Ovary (tissue), 9 donors: ENCODE results near the gene DNASE1L3. TPM values are rescaled to one million over a fixed set of nuclear protein-coding genes. Genes with fewer than 3 reads are reported as not detected.

Experiments used
- DNase-seq, 5 donors: peaks; one replicate each; pipeline ENCODE4 v3.0.0-alpha.2; 2019 to 2020
- H3K27ac ChIP-seq, 2 donors: fragments of 200-600 bp; one replicate each; pipeline versions ENCODE4 v1.5.1 to v1.8.0; 2019 to 2022
- H3K27me3 ChIP-seq: fragments of 200-600 bp; one replicate; pipeline ENCODE4 v1.8.0; 2022
- H3K36me3 ChIP-seq: fragments of 200-600 bp; sonication (generic); one replicate; pipeline ENCODE4 v1.5.1; 2019
- H3K4me1 ChIP-seq: one replicate; pipeline ENCODE4 v1.8.1; 2013; ENCODE audit warnings: mild to moderate bottlenecking, moderate library complexity; ENCODE audit not compliant: insufficient read depth
- H3K4me3 ChIP-seq: fragments of 200-600 bp; sonication (generic); one replicate; pipeline ENCODE4 v1.5.1; 2017
- H3K9me3 ChIP-seq, 2 donors: fragments of 200-600 bp in 1 of 2; sonication (generic) in 1 of 2; one replicate each; pipeline versions ENCODE4 v1.5.1 to v1.8.1; 2013 to 2019; ENCODE audit warnings: mild to moderate bottlenecking in 1 of 2, moderate library complexity in 1 of 2
- CTCF ChIP-seq, 3 donors: fragments of 450-650 bp in 2 of 3; fragments of 200-600 bp in 1 of 3; IDR thresholded peaks; one replicate each; pipeline versions ENCODE4 v1.5.1 to v1.8.0; 2016 to 2022; ENCODE audit warnings: antibody characterized with exemption in 3 of 3, mild to moderate bottlenecking in 1 of 3
- EP300 ChIP-seq: sonication (generic); formaldehyde crosslinking; IDR thresholded peaks from one replicate; pipeline ENCODE4 v1.6.1; 2017; ENCODE audit warnings: antibody characterized with exemption
- POLR2A ChIP-seq: fragments of 450-650 bp; IDR thresholded peaks from one replicate; pipeline ENCODE4 v1.6.1; 2017; ENCODE audit warnings: antibody characterized with exemption, mild to moderate bottlenecking, moderate library complexity
- WGBS, 3 donors: extraction: QIAGEN DNeasy Blood & Tissue Kit in 1 of 3; methylation state at CpG; one replicate each; pipeline versions ENCODE4 v1.1.5 to v1.1.7; 2013 to 2017; 5-methylcytosine and 5-hydroxymethylcytosine counted together
- intact Hi-C, 4 donors: fragments of 100-400 bp; cut with DNase I; formaldehyde crosslinking; loops; one replicate each; pipeline versions ENCODE4 v1.11.0 to v1.15.1; 2022 to 2023
- polyA plus RNA-seq, 2 donors: library from polyadenylated mRNA; stranded (reverse); fragments of 200-250 nt in 1 of 2; fragments of 350-450 nt in 1 of 2; fragmentation: Illumina TruSeq in 1 of 2; extraction: RNeasy Lipid Tissue Mini Kit (QIAGEN cat#74804) in 1 of 2; gene quantifications; one replicate each; pipeline ENCODE4 v1.2.3, GENCODE V29; 2013 to 2014
- total RNA-seq, 7 donors: library from RNA; depleted of rRNA in 2 of 7; stranded (reverse); fragments of >200 nt in 2 of 7; fragmentation: NEBNext Ultra II Directional in 3 of 7; extraction: Animal tissue kit (Norgen Biotek cat#: 25700) in 3 of 7; gene quantifications; one replicate each; pipeline versions ENCODE4 v1.1.0 to v1.2.4, GENCODE V29; 2016 to 2023
- donor health status: DM: no; HTN: no; CAD: no; lungs with moderate emphysema.
- donor health status: DM: no; HTN: no; CAD: no.
- donor health status: Bipolar disorder and iron deficiency.
- donor health status: DM: yes; HTN: yes; CAD: no.
- donor health status: DM: no; HTN: no; CAD: no.
- donor health status: DM: yes; HTN: yes; CAD: no.

Gene DNASE1L3
- total and polyA plus RNA-seq, 9 donors: 0.48 to 10.3 (median 0.65) TPM; not detected in 2

- H3K27ac ChIP-seq: no peak overlapping the region
- H3K9me3 ChIP-seq: no peaks in the 10 kb centered on the region
- no peak for DNase-seq
- H3K27me3 ChIP-seq: no peaks in the 10 kb centered on the region
- H3K36me3 ChIP-seq: no peaks in the 10 kb centered on the region
- intact Hi-C loops: loop anchor here in 1 of 4 donors (10.0 kb wide), 1 partner anchor 344 kb away; the partner anchor contains the start of gene ACOX2
- H3K4me3 ChIP-seq: no peak overlapping the region
- no peaks in the 10 kb centered on the region for H3K4me1 ChIP-seq
- no peak for TF ChIP-seq POLR2A
- TF ChIP-seq CTCF (IDR thresholded peaks at IDR 0.05): no peak
- no peak for TF ChIP-seq EP300
- 92 to 96% (median 96%) methylated on average over 4 of the region's 4 CpGs for WGBS, 3 donors
Observed at GRCh38 chr3:58190882-58191281, 19.9 kb downstream of the DNASE1L3 start.

- DNase-seq: no peak
- no peak overlapping the region for H3K4me3 ChIP-seq
- H3K27me3 ChIP-seq: no peaks in the 10 kb centered on the region
- no peaks in the 10 kb centered on the region for H3K36me3 ChIP-seq
- no peaks in the 10 kb centered on the region for H3K9me3 ChIP-seq
- intact Hi-C loops: loop anchor here in 1 of 4 donors (10.0 kb wide), 1 partner anchor 345 kb away; the partner anchor contains the start of gene ACOX2
- no peak overlapping the region for H3K27ac ChIP-seq
- no peak for TF ChIP-seq EP300
- no peak for TF ChIP-seq CTCF (IDR thresholded peaks at IDR 0.05)
- no peak for TF ChIP-seq POLR2A
- no peaks in the 10 kb centered on the region for H3K4me1 ChIP-seq
- WGBS, 3 donors: 88 to 98% (median 98%) methylated on average over 4 of the region's 4 CpGs
Observed at GRCh38 chr3:58190291-58190690, 20.5 kb downstream of the DNASE1L3 start.

- TF ChIP-seq EP300: no peak
- TF ChIP-seq CTCF (IDR thresholded peaks at IDR 0.05): no peak
- no peak for TF ChIP-seq POLR2A
- no peaks in the 10 kb centered on the region for H3K36me3 ChIP-seq
- no peak for DNase-seq
- no peaks in the 10 kb centered on the region for H3K9me3 ChIP-seq
- H3K4me3 ChIP-seq: no peak overlapping the region
- H3K27ac ChIP-seq: no peak overlapping the region
- no peaks in the 10 kb centered on the region for H3K4me1 ChIP-seq
- intact Hi-C loops: loop anchor here in 3 of 4 donors (2.0 to 10.0 kb wide), 4 partner anchors 108 to 345 kb away; partner anchors contain the start of gene ACOX2 (in 1 of the 3)
- H3K27me3 ChIP-seq: no peaks in the 10 kb centered on the region
- WGBS, 3 donors: 71 to 82% (median 75%) methylated on average over 5 of the region's 5 CpGs
Observed at GRCh38 chr3:58189691-58190090, 21.1 kb downstream of the DNASE1L3 start.

GRCh38 chr3:58188921-58189451, 21.8 kb downstream of the DNASE1L3 start:
- Histone ChIP-seq H3K27me3 (no peaks in the 10 kb centered on the region), H3K4me1 (no peaks in the 10 kb centered on the region), H3K4me3 (no peak overlapping the region), H3K27ac (no peak overlapping the region), H3K36me3 (no peaks in the 10 kb centered on the region), H3K9me3 (no peaks in the 10 kb centered on the region)
- WGBS, 3 donors: 82 to 84% (median 83%) methylated on average over 10 of the region's 10 CpGs
- intact Hi-C loops: loop anchor here in 3 of 4 donors (2.0 to 10.0 kb wide), 3 partner anchors 108 to 226 kb away; no protein-coding TSS in a partner anchor
- TF ChIP-seq POLR2A (no peak), CTCF (IDR thresholded peaks at IDR 0.05) (no peak), EP300 (no peak)
- DNase-seq: no peak
